Activated naive CD4-positive, alpha-beta T cell treated with anti-CD3 and anti-CD28 coated beads, Interleukin-2, amount 10 ng/mL, durations not matched to agents 7 days and 5 days (primary cell): ENCODE results near the gene CHGA.

ENCODE experiments used
- CTCF ChIA-PET: fragments of 350-600 bp; sonication (Branson Sonifier 250); formaldehyde crosslinking; loops from one replicate; lab custom pipeline; 2021; ENCODE audit warnings: antibody characterized with exemption; lab: Charles Lee
- DNase-seq: peaks from one replicate; pipeline ENCODE4 v3.0.0-alpha.2; 2020
- H3K27ac Mint-ChIP-seq: one replicate; pipeline ENCODE4 v1.8.0; 2021; ENCODE audit warnings: mild to moderate bottlenecking, moderate library complexity, mixed read lengths
- H3K27me3 Mint-ChIP-seq: one replicate; pipeline ENCODE4 v1.8.0; 2021; ENCODE audit warnings: mild to moderate bottlenecking, mixed read lengths
- H3K36me3 Mint-ChIP-seq: one replicate; pipeline ENCODE4 v1.8.0; 2021; ENCODE audit warnings: mixed read lengths
- H3K4me1 Mint-ChIP-seq: one replicate; pipeline ENCODE4 v1.8.0; 2021; ENCODE audit warnings: mixed read lengths
- H3K4me3 Mint-ChIP-seq: one replicate; pipeline ENCODE4 v1.8.0; 2021; ENCODE audit warnings: mild to moderate bottlenecking, moderate library complexity, mixed read lengths
- H3K9me3 Mint-ChIP-seq: one replicate; pipeline ENCODE4 v1.8.0; 2021; ENCODE audit warnings: mixed read lengths

The CHGA gene

GRCh38 chr14:92922883-92923743, at the start of gene CHGA:
Gene CHGA (plus strand): TSS chr14:92923150. CDS start chr14:92923360, 210 bp downstream.
- H3K36me3 Mint-ChIP-seq, result no peaks in the 10 kb centered on the region
- no peak within 1 kb of the TSS for H3K27ac Mint-ChIP-seq
- no peak within 1 kb of the TSS for H3K4me3 Mint-ChIP-seq
- H3K4me1 Mint-ChIP-seq, result peaks cover 5% of the 10 kb centered on the region
- DNase-seq, result peak; percentile 78
- peaks cover 39% of the 10 kb centered on the region for H3K27me3 Mint-ChIP-seq
- no peaks in the 10 kb centered on the region for H3K9me3 Mint-ChIP-seq
- CTCF ChIA-PET, result no interaction called here

GRCh38 chr14:92874962-92875661, 47.8 kb upstream of the CHGA start:
- CTCF ChIA-PET, result no interaction called here
- no peak overlapping the region for H3K4me3 Mint-ChIP-seq
- no peak for DNase-seq
- H3K36me3 Mint-ChIP-seq, result no peaks in the 10 kb centered on the region
- no peaks in the 10 kb centered on the region for H3K4me1 Mint-ChIP-seq
- peaks cover 20% of the 10 kb centered on the region for H3K27me3 Mint-ChIP-seq
- H3K27ac Mint-ChIP-seq, result no peak overlapping the region
- no peaks in the 10 kb centered on the region for H3K9me3 Mint-ChIP-seq

- H3K36me3 Mint-ChIP-seq, result no peaks in the 10 kb centered on the region
- no peak overlapping the region for H3K4me3 Mint-ChIP-seq
Observed at GRCh38 chr14:92877757-92878431, 45.1 kb upstream of the CHGA start.

GRCh38 chr14:92880351-92880750, 42.6 kb upstream of the CHGA start:
- Mint-ChIP-seq H3K27me3 (peaks cover 33% of the 10 kb centered on the region), H3K9me3 (no peaks in the 10 kb centered on the region), H3K4me3 (no peak overlapping the region), H3K4me1 (no peaks in the 10 kb centered on the region), H3K27ac (no peak overlapping the region), H3K36me3 (no peaks in the 10 kb centered on the region)
- CTCF ChIA-PET, result no interaction called here
- no peak for DNase-seq

More at GRCh38 chr14:92877757-92878431, 45.1 kb upstream of the CHGA start:
- H3K9me3 Mint-ChIP-seq, result no peaks in the 10 kb centered on the region
- DNase-seq, result no peak
- peaks cover 33% of the 10 kb centered on the region for H3K27me3 Mint-ChIP-seq
- CTCF ChIA-PET, result no interaction called here
- no peak overlapping the region for H3K27ac Mint-ChIP-seq
- no peaks in the 10 kb centered on the region for H3K4me1 Mint-ChIP-seq

- no peaks in the 10 kb centered on the region for H3K36me3 Mint-ChIP-seq
- no peaks in the 10 kb centered on the region for H3K9me3 Mint-ChIP-seq
- no peaks in the 10 kb centered on the region for H3K4me1 Mint-ChIP-seq
- CTCF ChIA-PET, result no interaction called here
- H3K27ac Mint-ChIP-seq, result no peak overlapping the region
- H3K27me3 Mint-ChIP-seq, result peaks cover 34% of the 10 kb centered on the region
- no peak overlapping the region for H3K4me3 Mint-ChIP-seq
- DNase-seq, result no peak
Observed at GRCh38 chr14:92880851-92881250, 42.1 kb upstream of the CHGA start.

- peaks cover 38% of the 10 kb centered on the region for H3K27me3 Mint-ChIP-seq
- DNase-seq, result no peak
- H3K36me3 Mint-ChIP-seq, result no peaks in the 10 kb centered on the region
- no peaks in the 10 kb centered on the region for H3K4me1 Mint-ChIP-seq
- no peak overlapping the region for H3K4me3 Mint-ChIP-seq
- no peak overlapping the region for H3K27ac Mint-ChIP-seq
- no peaks in the 10 kb centered on the region for H3K9me3 Mint-ChIP-seq
- CTCF ChIA-PET, result no interaction called here
Observed at GRCh38 chr14:92883066-92883465, 39.9 kb upstream of the CHGA start.

- Mint-ChIP-seq H3K36me3 (no peaks in the 10 kb centered on the region), H3K27ac (no peak overlapping the region), H3K4me1 (no peaks in the 10 kb centered on the region), H3K9me3 (no peaks in the 10 kb centered on the region), H3K27me3 (peaks cover 41% of the 10 kb centered on the region), H3K4me3 (no peak overlapping the region)
- CTCF ChIA-PET, result no interaction called here
- DNase-seq, result no peak
Observed at GRCh38 chr14:92884410-92884809, 38.5 kb upstream of the CHGA start.

- H3K4me1 Mint-ChIP-seq, result no peaks in the 10 kb centered on the region
- DNase-seq, result no peak
- CTCF ChIA-PET, result no interaction called here
- H3K36me3 Mint-ChIP-seq, result no peaks in the 10 kb centered on the region
- no peaks in the 10 kb centered on the region for H3K9me3 Mint-ChIP-seq
- no peak overlapping the region for H3K27ac Mint-ChIP-seq
- no peak overlapping the region for H3K4me3 Mint-ChIP-seq
- H3K27me3 Mint-ChIP-seq, result peaks cover 39% of the 10 kb centered on the region
Observed at GRCh38 chr14:92885279-92886061, 37.5 kb upstream of the CHGA start.

- Mint-ChIP-seq H3K36me3 (no peaks in the 10 kb centered on the region), H3K4me1 (no peaks in the 10 kb centered on the region), H3K27me3 (peaks cover 30% of the 10 kb centered on the region), H3K9me3 (no peaks in the 10 kb centered on the region), H3K4me3 (no peak overlapping the region), H3K27ac (no peak overlapping the region)
- CTCF ChIA-PET, result no interaction called here
- no peak for DNase-seq
Observed at GRCh38 chr14:92886337-92886736, 36.6 kb upstream of the CHGA start.

- DNase-seq, result no peak
- CTCF ChIA-PET, result no interaction called here
- no peaks in the 10 kb centered on the region for H3K4me1 Mint-ChIP-seq
- H3K27me3 Mint-ChIP-seq, result peaks cover 32% of the 10 kb centered on the region
- H3K4me3 Mint-ChIP-seq, result no peak overlapping the region
- H3K27ac Mint-ChIP-seq, result no peak overlapping the region
- no peaks in the 10 kb centered on the region for H3K36me3 Mint-ChIP-seq
- H3K9me3 Mint-ChIP-seq, result no peaks in the 10 kb centered on the region
Observed at GRCh38 chr14:92887157-92887556, 35.8 kb upstream of the CHGA start.

- Mint-ChIP-seq H3K4me3 (no peak overlapping the region), H3K27me3 (peaks cover 34% of the 10 kb centered on the region), H3K27ac (no peak overlapping the region), H3K36me3 (no peaks in the 10 kb centered on the region), H3K9me3 (peaks cover 11% of the 10 kb centered on the region), H3K4me1 (no peaks in the 10 kb centered on the region)
- CTCF ChIA-PET, result no interaction called here
- DNase-seq, result no peak
Observed at GRCh38 chr14:92888896-92889295, 34.1 kb upstream of the CHGA start.

- no peaks in the 10 kb centered on the region for H3K36me3 Mint-ChIP-seq
- CTCF ChIA-PET, result no interaction called here
- H3K4me1 Mint-ChIP-seq, result no peaks in the 10 kb centered on the region
- peaks cover 14% of the 10 kb centered on the region for H3K9me3 Mint-ChIP-seq
- no peak overlapping the region for H3K27ac Mint-ChIP-seq
- DNase-seq, result no peak
- peaks cover 34% of the 10 kb centered on the region for H3K27me3 Mint-ChIP-seq
- no peak overlapping the region for H3K4me3 Mint-ChIP-seq
Observed at GRCh38 chr14:92890830-92891588, 31.9 kb upstream of the CHGA start.

- Mint-ChIP-seq H3K4me3 (no peak overlapping the region), H3K27me3 (peaks cover 34% of the 10 kb centered on the region), H3K36me3 (no peaks in the 10 kb centered on the region), H3K9me3 (peaks cover 14% of the 10 kb centered on the region), H3K4me1 (peaks cover 4% of the 10 kb centered on the region), H3K27ac (no peak overlapping the region)
- no peak for DNase-seq
- CTCF ChIA-PET, result no interaction called here
Observed at GRCh38 chr14:92892589-92892988, 30.4 kb upstream of the CHGA start.
